ENCODE results near the gene ABCG4. TPM values are rescaled to one million over a fixed set of nuclear protein-coding genes. Genes with fewer than 3 reads are reported as not detected.

The ABCG4 gene
- 0.33 and 1.1 TPM in 2 replicates for total RNA-seq

GRCh38 chr11:119149018-119149785 lies at the start of gene ABCG4:
TSS of gene ABCG4 (plus strand) at chr11:119149052. CDS start at chr11:119149966, 914 bp downstream.

DNA sequence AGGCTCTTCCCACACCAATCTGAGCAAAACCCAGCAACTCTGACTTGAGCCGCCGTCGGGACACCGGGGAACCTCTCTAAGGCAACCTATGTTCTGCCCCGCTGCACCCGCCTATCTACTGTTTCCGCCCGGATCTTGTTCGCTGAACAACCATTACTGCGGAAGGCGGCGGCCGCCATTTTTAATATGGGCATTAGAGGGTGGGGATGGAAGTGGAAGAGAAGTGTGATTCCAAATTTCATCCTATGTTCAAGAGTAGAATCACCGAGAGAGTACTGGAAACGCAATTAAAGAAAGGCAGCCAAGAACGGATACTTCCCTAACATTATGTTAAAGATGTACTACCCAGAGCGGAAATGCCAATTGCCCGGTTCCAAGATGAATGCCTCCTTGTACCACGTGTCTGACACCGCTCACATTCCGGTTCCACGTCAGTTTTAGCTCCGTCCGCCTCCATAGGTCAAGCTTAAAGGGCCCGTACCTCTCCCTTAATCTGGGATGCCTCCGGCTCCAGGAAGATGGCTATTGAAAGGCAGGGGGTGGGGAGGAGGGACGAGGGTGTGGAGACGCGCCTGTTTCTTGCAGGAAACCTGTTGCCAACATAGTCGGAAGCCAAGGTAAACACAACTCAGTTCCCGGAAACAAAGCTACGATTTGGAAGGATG lies 47.0 kb upstream of the ABCG4 start, which contains the start of gene DPAGT1:
TSS of gene DPAGT1 (minus strand) at position 95 of the 665 bp plus-strand sequence. CDS start 198 bp downstream, outside the sequence.

GRCh38 chr11:119106564-119107537 lies 42.0 kb upstream of the ABCG4 start, which contains the start of gene C2CD2L:
TSS of gene C2CD2L (plus strand) at chr11:119107344. CDS start at chr11:119107742, 398 bp downstream.

GRCh38 chr11:119121008-119121810 lies 27.6 kb upstream of the ABCG4 start, which contains the start of gene HINFP:
TSS of gene HINFP (plus strand) at chr11:119121580. CDS start at chr11:119126945, 5,365 bp downstream.

GRCh38 chr11:119168471-119169281 lies 19.8 kb downstream of the ABCG4 start, which contains the start of gene NLRX1:
TSS of gene NLRX1 (plus strand) at chr11:119168725. CDS start at chr11:119171404, 2,679 bp downstream.

GRCh38 chr11:119205574-119206510 lies 57.0 kb downstream of the ABCG4 start, which contains the start of gene CBL:
TSS of gene CBL (plus strand) at chr11:119206339. CDS start at chr11:119206418, 79 bp downstream.

Other genes with a start within 250 kb of the ABCG4 start
- gene BCL9L, start 223.1 kb upstream of the ABCG4 start, total RNA-seq = 13.9 and 22.9 TPM in 2 replicates
- not detected in 2 replicates for gene UPK2, start 192.8 kb upstream of the ABCG4 start, total RNA-seq
- gene FOXR1, start 177.3 kb upstream of the ABCG4 start, total RNA-seq = not detected in 2 replicates
- 24.2 and 27.2 TPM in 2 replicates for gene CENATAC, start 150.9 kb upstream of the ABCG4 start, total RNA-seq
- gene RPS25, start 130.7 kb upstream of the ABCG4 start, total RNA-seq = 1,172 and 2,215 TPM in 2 replicates
- gene TRAPPC4, start 130.3 kb upstream of the ABCG4 start, total RNA-seq = 54.2 and 66.2 TPM in 2 replicates
- gene SLC37A4, start 118.2 kb upstream of the ABCG4 start, total RNA-seq = 17.7 and 27.4 TPM in 2 replicates
- 230 and 263 TPM in 2 replicates for gene HYOU1, start 91.8 kb upstream of the ABCG4 start, total RNA-seq
- gene VPS11, start 81.2 kb upstream of the ABCG4 start, total RNA-seq = 25.5 and 32.3 TPM in 2 replicates
- gene HMBS, start 64.2 kb upstream of the ABCG4 start, total RNA-seq = 6.9 and 7.3 TPM in 2 replicates
- 27.2 and 34.9 TPM in 2 replicates for gene DPAGT1, start 47.2 kb upstream of the ABCG4 start, total RNA-seq
- 4.6 and 6.2 TPM in 2 replicates for gene C2CD2L, start 41.7 kb upstream of the ABCG4 start, total RNA-seq
- 24.4 and 24.5 TPM in 2 replicates for gene HINFP, start 27.5 kb upstream of the ABCG4 start, total RNA-seq
- gene NLRX1, start 19.7 kb downstream of the ABCG4 start, total RNA-seq = 17.5 and 22.5 TPM in 2 replicates
- not detected in 2 replicates for gene NHERF4, start 36.4 kb downstream of the ABCG4 start, total RNA-seq
- 23.2 and 33.1 TPM in 2 replicates for gene CBL, start 57.3 kb downstream of the ABCG4 start, total RNA-seq
- 1,416 and 4,821 TPM in 2 replicates for gene MCAM, start 168.1 kb downstream of the ABCG4 start, total RNA-seq
- 6.4 and 7.2 TPM in 2 replicates for gene RNF26, start 185.5 kb downstream of the ABCG4 start, total RNA-seq
- 79.7 and 111 TPM in 2 replicates for gene C1QTNF5, start 191.8 kb downstream of the ABCG4 start, total RNA-seq
- gene MFRP, start 197.7 kb downstream of the ABCG4 start, total RNA-seq = under 0.01 TPM in 2 replicates
- gene USP2, start 232.6 kb downstream of the ABCG4 start, total RNA-seq = 0.29 TPM in 1 of 2 replicates, not detected in the other

Data from vein endothelial cell (primary cell).